GM19238 (cell line): Measurements from ENCODE around the gene MCTP2.

Experiments
- DNase-seq: peaks from one replicate; pipeline ENCODE4 v3.0.0; 2011; ENCODE audit warnings: low spot score; ENCODE audit not compliant: insufficient read length

MCTP2 gene

DNA sequence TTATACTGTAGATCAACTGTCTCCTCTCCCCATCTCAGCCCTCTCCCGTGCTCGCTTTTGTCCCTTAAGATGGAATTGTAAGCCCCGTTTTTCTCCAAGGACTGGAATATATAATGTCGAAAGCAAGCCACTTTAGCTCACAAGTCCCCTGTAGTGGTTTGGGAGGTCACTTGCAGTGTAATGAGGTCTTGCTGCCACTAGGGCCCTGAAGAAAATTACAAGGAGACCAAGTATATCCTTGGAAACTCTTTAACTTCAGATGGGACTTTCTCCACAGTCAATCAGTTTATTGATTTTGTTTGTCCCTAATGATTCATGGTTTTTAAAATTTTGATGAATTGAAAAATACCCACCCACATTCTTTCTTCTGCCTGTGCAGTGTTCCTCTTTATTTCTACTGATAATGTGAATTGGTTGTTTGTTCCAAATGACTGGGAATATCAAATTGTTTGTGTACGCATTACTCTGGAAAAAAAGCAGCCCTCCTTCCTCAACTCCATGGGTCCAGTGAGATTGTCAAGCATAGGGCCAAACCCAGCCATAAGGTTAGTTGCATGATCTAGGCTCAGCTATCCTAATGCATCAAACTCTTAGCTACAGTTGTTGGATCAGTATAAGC lies 294.8 kb downstream of the MCTP2 start:
- no peak for DNase-seq

DNA sequence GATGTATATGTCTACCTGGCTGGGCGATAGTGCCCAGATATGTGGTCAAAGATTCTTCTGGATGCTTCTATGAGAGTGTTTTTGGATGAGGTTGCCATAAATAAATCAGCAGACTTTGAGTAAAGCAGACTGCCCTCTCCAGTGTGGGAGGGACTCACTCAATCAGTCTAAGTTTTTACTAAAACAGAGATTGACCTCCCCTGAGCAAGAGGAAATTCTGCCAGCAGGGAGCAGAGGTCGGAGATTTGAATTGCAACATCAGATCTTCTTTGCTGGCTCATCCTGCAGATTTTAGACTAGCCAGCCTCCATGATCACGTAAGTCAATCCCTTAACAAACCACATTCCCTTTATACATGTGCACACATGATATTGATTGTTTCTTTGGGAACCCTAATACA lies 300.9 kb downstream of the MCTP2 start:
- no peak for DNase-seq
